GM12878 (cell line): Measurements from ENCODE around the gene EXO1. TPM values are rescaled to one million over a fixed set of nuclear protein-coding genes. Genes with fewer than 3 reads are reported as not detected.

Experiments
- ATAC-seq: fragments of 200-7000 bp; cut with Tn5 transposase; 3 replicates; pipeline ENCODE4 v1.9.1; 2020; ENCODE audit warnings: mild to moderate bottlenecking, moderate library complexity
- BruUV-seq: library from RNA; stranded (reverse); fragments of 400-500 nt; replicated peaks from 2 replicates; lab custom pipeline; 2021; lab: Mats Ljungman, UMichigan
- CTCF ChIA-PET: fragments of 300-600 bp; sonication (Branson Sonifier 250); formaldehyde crosslinking; extraction: SDS; loops from one replicate; lab custom pipeline; 2021; ENCODE audit warnings: inconsistent platforms; lab: Yijun Ruan, JAX
- POLR2A ChIA-PET: fragments of 350-600 bp; formaldehyde crosslinking; extraction: SDS; loops from one replicate; lab custom pipeline; 2021; ENCODE audit warnings: inconsistent platforms; lab: Charles Lee
- RAD21 ChIA-PET: fragments of 300-600 bp; sonication (Branson Sonifier 250); formaldehyde crosslinking; loops from one replicate; lab custom pipeline; 2023; ENCODE audit warnings: antibody characterized with exemption; ENCODE audit not compliant: unreplicated experiment; lab: Charles Lee
- SMC1A ChIA-PET: fragments of 300-600 bp; sonication (Branson Sonifier 250); formaldehyde crosslinking; loops from one replicate; lab custom pipeline; 2023; ENCODE audit not compliant: unreplicated experiment, uncharacterized antibody; lab: Charles Lee
- DNase-seq: peaks from one replicate; pipeline ENCODE4 v3.0.0-alpha.2; 2011; ENCODE audit warnings: low read depth, low spot score
- FAIRE-seq: peaks from 3 replicates; lab custom pipeline; 2011; peaks lifted over from hg19 to GRCh38; lab: Jason Lieb, UNC
- H2AFZ ChIP-seq: 2 replicates; pipeline ENCODE4 v1.6.0; 2011; ENCODE audit warnings: low read depth, low read length, control low read depth; ENCODE audit not compliant: control insufficient read depth
- H3K27ac ChIP-seq: 2 replicates; pipeline ENCODE4 v1.5.1; 2011; ENCODE audit warnings: control low read depth; ENCODE audit not compliant: control insufficient read depth, insufficient read depth
- H3K27me3 ChIP-seq, 2 experiments: replicated peaks in 1 of 2; 2 replicates each; pipeline versions ENCODE4 v1.6.0 to v1.6.1; 2011; ENCODE audit warnings: low read length in 1 of 2; ENCODE audit not compliant: control insufficient read depth in 2 of 2, insufficient read depth in 2 of 2
- H3K36me3 ChIP-seq, 2 experiments: 2 replicates each; pipeline ENCODE4 v1.5.1; 2011; ENCODE audit warnings: low read length in 1 of 2; ENCODE audit not compliant: control insufficient read depth in 2 of 2, insufficient read depth in 2 of 2
- H3K4me1 ChIP-seq: 2 replicates; pipeline ENCODE4 v1.6.1; 2011; ENCODE audit warnings: mild to moderate bottlenecking, low read length, moderate library complexity, mixed read lengths; ENCODE audit not compliant: control insufficient read depth, insufficient read depth
- H3K4me2 ChIP-seq: 2 replicates; pipeline ENCODE4 v1.6.0; 2011; ENCODE audit warnings: control low read depth; ENCODE audit not compliant: control insufficient read depth, insufficient read depth
- H3K4me3 ChIP-seq: fragments of 200-600 bp; sonication (generic); 2 replicates; pipeline ENCODE4 v1.5.1; 2016
- H3K79me2 ChIP-seq: 2 replicates; pipeline ENCODE4 v1.6.0; 2011; ENCODE audit warnings: low read length; ENCODE audit not compliant: control insufficient read depth, insufficient read depth
- H3K9ac ChIP-seq: 2 replicates; pipeline ENCODE4 v1.8.0; 2011; ENCODE audit warnings: low read length, control low read depth, mixed read lengths; ENCODE audit not compliant: control insufficient read depth, insufficient read depth
- H3K9me3 ChIP-seq: replicated peaks from 3 replicates; pipeline ENCODE4 v1.5.1; 2011; ENCODE audit warnings: mild to moderate bottlenecking, low read length; ENCODE audit not compliant: control insufficient read depth, insufficient read depth
- H4K20me1 ChIP-seq: 2 replicates; pipeline ENCODE4 v1.6.0; 2011; ENCODE audit not compliant: control insufficient read depth, insufficient read depth
- ATF2 ChIP-seq: IDR thresholded peaks from 2 replicates; pipeline ENCODE4 v1.6.1; 2012; ENCODE audit warnings: low read length, inconsistent platforms
- BCL3 ChIP-seq: IDR thresholded peaks from 2 replicates; pipeline ENCODE4 v1.6.1; 2011; ENCODE audit warnings: borderline replicate concordance, low read depth, mild to moderate bottlenecking, moderate library complexity, low read length; ENCODE audit not compliant: insufficient read depth, poor library complexity, severe bottlenecking
- CHD4 ChIP-seq: fragments of 200-600 bp; sonication (generic); IDR thresholded peaks from 2 replicates; pipeline ENCODE4 v1.6.1; 2016; ENCODE audit warnings: mild to moderate bottlenecking
- FOXK2 ChIP-seq: fragments of 450-650 bp; IDR thresholded peaks from 2 replicates; pipeline ENCODE4 v1.6.1; 2017; ENCODE audit warnings: mild to moderate bottlenecking, moderate library complexity
- IRF3 ChIP-seq: fragments of 450-650 bp; IDR thresholded peaks from 2 replicates; pipeline ENCODE4 v1.6.1; 2014; ENCODE audit warnings: mild to moderate bottlenecking
- KDM1A ChIP-seq: fragments of 200-600 bp; sonication (generic); IDR thresholded peaks from 2 replicates; pipeline ENCODE4 v1.6.1; 2016; ENCODE audit warnings: borderline replicate concordance
- MYB ChIP-seq: fragments of 150-350 bp; IDR thresholded peaks from 2 replicates; pipeline ENCODE4 v1.6.1; 2014; ENCODE audit warnings: mild to moderate bottlenecking, low read depth, low read length, borderline replicate concordance
- NR2C1 ChIP-seq: fragments of 450-650 bp; IDR thresholded peaks from 2 replicates; pipeline ENCODE4 v1.6.1; 2017; ENCODE audit warnings: antibody characterized with exemption, mild to moderate bottlenecking, moderate library complexity
- PAX5 ChIP-seq: IDR thresholded peaks from 2 replicates; pipeline ENCODE4 v1.6.1; 2011; ENCODE audit warnings: low read depth, low read length, borderline replicate concordance
- PRDM15 ChIP-seq: fragments of 450-650 bp; formaldehyde crosslinking; IDR thresholded peaks from 2 replicates; pipeline ENCODE4 v1.4.0; 2020; ENCODE audit warnings: mild to moderate bottlenecking, moderate library complexity
- STAT1 ChIP-seq: fragments of 450-650 bp; conservative IDR thresholded peaks from 2 replicates; pipeline ENCODE4 v1.6.1; 2014; ENCODE audit warnings: antibody characterized with exemption, mild to moderate bottlenecking
- TAF1 ChIP-seq: IDR thresholded peaks from 2 replicates; pipeline ENCODE4 v1.6.1; 2011; ENCODE audit warnings: mild to moderate bottlenecking, low read depth, low read length, borderline replicate concordance
- USF1 ChIP-seq: IDR thresholded peaks from 2 replicates; pipeline ENCODE4 v1.6.1; 2011; ENCODE audit warnings: borderline replicate concordance, low read depth, mild to moderate bottlenecking, moderate library complexity, mixed read lengths, low read length; ENCODE audit not compliant: insufficient read depth; ENCODE audit errors: extremely low read length
- YY1 ChIP-seq: IDR thresholded peaks from 2 replicates; pipeline ENCODE4 v1.6.1; 2011; ENCODE audit warnings: low read depth, mild to moderate bottlenecking, low read length
- WGBS: methylation state at CpG from one replicate; pipeline ENCODE4 v1.1.6; 2016; ENCODE audit warnings: low lambda C conversion rate; ENCODE audit not compliant: insufficient replicate concordance, insufficient coverage; ENCODE audit errors: missing lambda C conversion rate; 5-methylcytosine and 5-hydroxymethylcytosine counted together
- in situ Hi-C: fragments of 300-500 bp; cut with MboI; formaldehyde crosslinking; loops from 9 replicates; pipeline ENCODE4 v1.14.3; 2018; ENCODE audit warnings: mixed read lengths
- intact Hi-C: fragments of 100-400 bp; cut with micrococcal nuclease; formaldehyde crosslinking; loops from one replicate; pipeline ENCODE4 v1.14.2; 2022; ENCODE audit not compliant: unreplicated experiment
- polyA plus RNA-seq, 11 experiments: library from polyadenylated mRNA; depleted of rRNA in 4 of 11; unstranded in 6 of 11; stranded (reverse) in 5 of 11; fragments of >200 nt; fragmentation: Nextera tagmentation in 4 of 11; fragmentation: Illumina TruSeq in 1 of 11; extraction: Ambion mirVana in 4 of 11; extraction: Trizol in 1 of 11; gene quantifications; 1 replicate in 1 of 11; 2 replicates in 10 of 11; pipeline versions ENCODE4 v1.2.1 to v1.2.3, GENCODE V29; 2011 to 2016; ENCODE audit warnings: inconsistent platforms in 2 of 11, missing spikeins in 2 of 11, low read depth in 1 of 11
- total RNA-seq, 4 experiments: library from RNA; depleted of rRNA in 3 of 4; stranded (reverse); fragments of >200 nt in 3 of 4; fragmentation: Illumina TruSeq in 1 of 4; extraction: Trizol in 1 of 4; gene quantifications; 2 replicates each; pipeline versions ENCODE4 v1.2.1 to v1.2.3, GENCODE V29; 2013 to 2021

Gene EXO1
- total and polyA plus RNA-seq, 10 of the 15 experiments (the other 5 are each of a cell fraction or from before 2014, with no cell fraction given), result 8.7 to 43.4 (median 30.6) TPM

GRCh38 chr1:241816008-241816407 is 32.0 kb upstream of the EXO1 start:
- intact Hi-C loops (no loop called here), in situ Hi-C loops (no loop called here)
- FAIRE-seq (no peak), DNase-seq (no peak), ATAC-seq (no peak)
- WGBS, result 43% methylated on average over 6 of the region's 6 CpGs
- Histone ChIP-seq H3K27me3 (no peaks in the 10 kb centered on the region; a peak in 1 of 4 replicates), H3K4me1 (no peaks in the 10 kb centered on the region; the same call in 1 of the 2 replicates), H2AFZ (no peak overlapping the region), H3K4me2 (no peak overlapping the region), H3K9ac (no peak overlapping the region), H3K9me3 (no peaks in the 10 kb centered on the region), H3K4me3 (no peak overlapping the region), H3K36me3 (no peaks in the 10 kb centered on the region), H3K27ac (no peak overlapping the region), H4K20me1 (no peaks in the 10 kb centered on the region), H3K79me2 (no peaks in the 10 kb centered on the region)
- ChIA-PET POLR2A (no interaction called here), RAD21 (no interaction called here), CTCF (no interaction called here), SMC1A (no interaction called here)
- no TSS peak for BruUV-seq
- TF ChIP-seq KDM1A (no peak), PAX5 (no peak), CHD4 (no peak), BCL3 (no peak), PRDM15 (CRISPR knock-in tag) (no peak), NR2C1 (no peak), TAF1 (no peak), USF1 (no peak), FOXK2 (no peak), YY1 (no peak), STAT1 (no peak), IRF3 (no peak), ATF2 (no peak), MYB (no peak)
